Vagina (tissue), 2 donors: Measurements from ENCODE around the gene RASD1.

Experiments
- CTCF ChIP-seq, 3 experiments: fragments of 450-650 bp in 2 of 3; fragments of 200-600 bp in 1 of 3; sonication (generic) in 1 of 3; IDR thresholded peaks; one replicate each; pipeline ENCODE4 v1.5.1; 2017 to 2019; ENCODE audit warnings: antibody characterized with exemption in 3 of 3, mild to moderate bottlenecking in 2 of 3, moderate library complexity in 2 of 3
- POLR2A ChIP-seq, 2 donors: fragments of 450-650 bp; IDR thresholded peaks; one replicate each; pipeline ENCODE4 v1.6.1; 2017; ENCODE audit warnings: antibody characterized with exemption in 2 of 2, mild to moderate bottlenecking in 2 of 2, moderate library complexity in 2 of 2
- POLR2AphosphoS5 ChIP-seq, 2 donors: sonication (generic); formaldehyde crosslinking; IDR thresholded peaks; one replicate each; pipeline ENCODE4 v1.9.0; 2017; ENCODE audit warnings: antibody characterized with exemption in 2 of 2, mild to moderate bottlenecking in 2 of 2, low read depth in 1 of 2; ENCODE audit not compliant: insufficient read depth in 1 of 2

DNA sequence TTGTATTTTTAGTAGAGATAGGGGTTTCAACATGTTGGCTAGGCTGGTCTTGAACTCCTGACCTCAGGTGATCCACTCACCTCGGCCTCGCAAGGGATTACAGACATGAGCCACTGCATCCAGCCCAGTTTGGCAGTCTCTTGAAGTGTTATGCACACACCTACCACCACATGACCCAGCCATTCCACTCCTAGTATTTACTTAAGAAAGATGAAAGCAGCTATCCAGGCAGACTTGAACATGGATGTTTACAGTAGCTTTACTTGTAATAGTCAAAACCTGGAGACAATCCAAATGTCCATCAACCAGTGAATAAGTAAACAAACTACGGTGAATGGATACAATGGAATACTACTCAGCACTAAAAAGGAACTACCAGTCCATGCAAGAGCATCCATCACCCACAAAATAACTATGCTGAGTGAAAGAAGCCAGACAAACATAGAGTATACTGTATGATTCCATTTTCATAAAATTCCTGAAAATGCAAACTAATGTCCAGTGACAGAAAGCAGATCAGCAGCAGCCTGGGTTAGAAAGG, 37.8 kb upstream of the RASD1 start:
- TF ChIP-seq POLR2A (IDR thresholded peaks at IDR 0.05) = no peak
- no peak for TF ChIP-seq CTCF (IDR thresholded peaks at IDR 0.05)
- TF ChIP-seq POLR2AphosphoS5 (IDR thresholded peaks at IDR 0.05; ENCODE audit: insufficient read depth in 1 of 2, low read depth in 1 of 2) = no peak
